T-helper 2 cell (primary cell): ENCODE data around the gene C3orf22.
"Not testable (repeated sequence)": the region's sequence is repeated elsewhere in the genome, so short reads cannot be mapped to it uniquely, and the experiment has no call there.

Experiments
- DNase-seq, 5 experiments: peaks; one replicate each; pipeline versions ENCODE4 v3.0.0 to v3.0.0-alpha.2; 2012 to 2022
- total RNA-seq, 2 donors: gene quantifications; one replicate each; lab custom pipeline; 2026; lab: John Stamatoyannopoulos, UW

Gene C3orf22
- total RNA-seq, result 0 reads per million in 2 donors

GRCh38 chr3:126558336-126559071, at the start of gene C3orf22:
C3orf22 (minus strand) TSS chr3:126558932; CDS start chr3:126553390, 5,542 bp downstream.
- DNase-seq, result no peak

DNA sequence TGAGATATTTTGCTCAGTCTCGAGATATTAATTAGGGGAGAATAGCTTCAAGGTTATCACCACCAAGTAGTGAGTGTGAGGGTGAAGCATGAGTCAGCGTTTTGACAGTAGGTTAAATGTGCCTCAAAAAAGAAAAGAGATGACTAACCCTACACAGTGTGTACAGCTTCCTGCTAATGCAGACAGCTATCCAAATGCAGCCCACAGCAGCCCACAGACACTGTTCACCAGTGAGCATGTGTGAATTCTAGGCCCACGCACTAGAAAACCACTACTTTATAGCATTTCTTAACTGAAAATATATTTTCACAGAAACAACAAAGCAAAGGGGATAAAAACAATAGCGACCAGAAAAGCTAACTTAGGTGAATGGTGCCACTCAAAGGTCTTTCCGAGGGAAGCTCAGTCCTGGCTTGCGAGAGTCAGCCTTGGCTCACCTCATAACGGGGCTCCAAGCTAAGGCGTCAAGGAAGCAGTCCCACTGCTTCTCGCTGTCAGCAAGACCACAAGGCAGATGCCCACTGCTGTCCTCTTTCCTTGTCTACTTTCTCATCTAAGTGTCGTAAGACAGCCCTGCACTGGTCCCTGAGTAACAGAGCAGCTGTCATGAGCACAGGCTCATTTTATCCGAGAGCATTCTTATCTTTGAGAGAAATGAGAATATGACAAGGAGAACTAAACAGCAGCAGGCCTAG, 48.6 kb upstream of the C3orf22 start:
- peak in 2 of 5 experiments; percentile 0 to 72 for DNase-seq

DNA sequence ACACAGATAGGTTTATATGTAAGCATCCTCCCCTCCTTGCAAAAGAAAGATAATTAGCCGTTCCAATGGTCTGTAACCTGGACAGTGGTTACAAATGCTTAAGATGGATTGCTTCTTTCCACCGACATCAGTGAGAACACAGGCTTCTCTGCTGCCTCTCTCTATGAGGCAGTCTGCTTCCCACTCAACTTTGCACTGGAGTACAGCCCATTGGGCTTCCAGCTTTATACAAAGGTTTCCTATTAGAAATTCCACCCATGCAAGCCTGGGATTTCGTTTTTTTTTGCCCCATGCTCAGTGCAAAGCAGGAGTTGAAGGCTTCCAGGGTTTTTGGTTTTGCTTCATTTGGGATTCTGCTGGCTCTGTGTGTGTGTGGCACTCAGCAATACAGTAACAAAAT, 47.3 kb upstream of the C3orf22 start:
- no peak for DNase-seq

- no peak for DNase-seq
Observed at GRCh38 chr3:126604691-126605090, 46.0 kb upstream of the C3orf22 start.

- no peak for DNase-seq
Observed at GRCh38 chr3:126599101-126599500, 40.4 kb upstream of the C3orf22 start.

- DNase-seq, result not testable (repeated sequence)
Observed at GRCh38 chr3:126595479-126595878, 36.7 kb upstream of the C3orf22 start.

GRCh38 chr3:126591515-126591914, 32.8 kb upstream of the C3orf22 start:
- DNase-seq, result peak in 1 of 5 experiments; percentile 17

DNA sequence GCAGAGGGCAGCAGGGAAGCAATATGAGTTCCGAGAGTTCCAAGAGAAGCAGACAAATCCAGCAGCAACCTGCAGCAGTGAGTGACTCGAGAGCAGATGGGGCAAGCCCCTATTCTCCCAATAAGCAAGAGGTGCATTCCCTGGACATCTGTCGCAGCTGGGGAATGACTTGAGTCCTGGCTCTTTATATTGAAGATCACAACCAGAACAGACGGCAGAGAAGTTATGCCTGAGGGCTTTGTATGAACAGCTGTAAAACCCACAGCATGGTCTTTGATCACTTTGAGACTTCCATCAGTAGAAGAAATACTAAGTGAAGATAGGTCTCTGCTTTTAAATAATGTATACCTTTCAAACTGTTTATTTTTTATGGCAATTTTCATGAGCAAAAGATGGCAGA, 23.6 kb upstream of the C3orf22 start:
- DNase-seq, result no peak

DNA sequence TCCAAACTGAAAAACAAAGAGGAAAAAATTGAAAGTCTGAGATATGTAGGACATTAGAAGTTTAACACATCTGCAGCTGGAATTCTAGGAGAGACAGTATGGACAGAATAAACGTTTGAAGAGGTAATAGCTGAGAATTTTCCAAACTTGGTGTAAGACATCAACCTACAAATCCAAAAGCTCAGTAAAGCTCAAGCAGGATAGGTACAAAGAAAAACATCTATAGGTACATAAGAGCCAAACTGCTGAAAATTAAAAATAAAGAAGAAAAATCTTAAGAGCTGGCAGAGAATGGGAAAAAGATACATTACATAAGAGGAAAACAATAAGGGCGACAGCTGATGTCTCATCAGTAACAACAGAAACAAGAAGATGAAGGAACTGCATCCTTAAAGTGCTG, 22.8 kb upstream of the C3orf22 start:
- DNase-seq, result no peak

- no peak for DNase-seq
Observed at GRCh38 chr3:126580746-126581145, 22.0 kb upstream of the C3orf22 start.

- no peak for DNase-seq
Observed at GRCh38 chr3:126578702-126579101, 20.0 kb upstream of the C3orf22 start.

DNA sequence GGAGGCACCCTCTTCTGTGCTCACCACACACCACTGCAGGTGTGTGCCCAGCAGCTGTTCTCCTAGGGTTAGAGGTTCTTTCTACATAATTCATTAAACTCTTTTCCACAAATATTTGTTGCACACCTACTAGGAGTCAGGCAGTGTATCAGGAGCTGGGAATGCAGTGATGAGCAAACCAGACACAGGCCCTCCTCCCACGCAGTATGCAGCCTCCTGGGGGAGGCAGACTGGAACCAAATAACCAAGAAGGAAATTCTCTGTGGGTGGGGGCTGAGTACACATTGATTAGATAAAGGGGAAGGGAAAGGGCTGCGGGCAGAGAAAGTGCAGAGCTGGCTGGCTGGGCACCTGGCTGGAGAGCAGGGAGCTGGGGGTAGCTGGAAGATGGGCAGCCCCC, 18.5 kb upstream of the C3orf22 start:
- no peak for DNase-seq

GRCh38 chr3:126573492-126574117, 14.9 kb upstream of the C3orf22 start:
- no peak for DNase-seq

DNA sequence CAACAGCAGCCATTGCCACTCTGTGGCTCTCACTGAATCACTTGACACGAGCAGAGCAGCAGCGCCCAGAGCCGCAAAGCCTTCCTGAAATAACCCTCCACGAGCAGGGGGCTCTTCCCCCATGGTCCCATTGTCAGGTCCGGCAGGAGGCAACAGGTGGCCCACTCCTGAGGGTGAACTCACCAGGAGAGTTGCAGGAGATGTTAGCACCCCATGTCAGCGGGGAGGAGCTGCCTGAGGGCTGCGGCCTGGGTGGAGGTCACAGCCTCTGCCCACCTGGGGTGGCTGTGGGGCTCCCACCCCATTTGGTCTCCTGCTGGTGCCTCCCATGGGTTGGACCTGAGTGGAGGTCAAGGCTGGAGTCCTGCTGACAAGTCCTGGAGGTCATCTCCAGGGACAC, 12.3 kb upstream of the C3orf22 start:
- DNase-seq, result no peak

- DNase-seq, result no peak
Observed at GRCh38 chr3:126570103-126570541, 11.4 kb upstream of the C3orf22 start.

DNA sequence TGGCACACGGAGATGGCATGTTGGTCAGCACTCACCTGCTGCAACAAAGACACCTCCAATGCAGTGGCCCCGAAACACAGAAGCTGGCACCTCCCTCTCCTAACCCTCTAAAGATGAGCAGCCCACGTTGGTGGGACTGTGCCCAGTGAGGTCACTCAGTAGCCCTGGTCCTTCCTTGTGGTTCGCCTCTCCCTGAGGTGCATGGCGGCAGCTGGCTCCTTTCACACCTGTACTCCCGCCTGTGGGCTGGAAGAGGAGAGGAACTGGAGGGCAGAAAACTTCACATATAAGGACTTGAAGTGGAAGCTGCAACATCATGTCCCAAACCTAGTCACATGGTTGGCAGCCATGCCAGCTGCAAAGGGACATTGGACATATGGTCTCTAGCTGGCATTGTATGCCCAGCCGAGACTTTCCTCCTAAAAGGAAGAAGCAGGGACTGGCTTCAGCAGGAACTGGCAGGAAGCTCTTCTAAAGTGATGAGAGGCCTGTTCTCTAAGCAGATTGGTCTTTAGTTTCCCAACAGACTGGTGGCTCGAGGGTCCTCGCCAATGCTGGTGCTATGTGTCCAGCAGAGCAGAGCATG, 10.8 kb upstream of the C3orf22 start:
- no peak for DNase-seq

GRCh38 chr3:126568776-126569342, 10.1 kb upstream of the C3orf22 start:
- DNase-seq, result no peak

- DNase-seq, result no peak
Observed at GRCh38 chr3:126567696-126568438, 9.1 kb upstream of the C3orf22 start.

- DNase-seq, result no peak
Observed at GRCh38 chr3:126562737-126563276, 4.1 kb upstream of the C3orf22 start.

GRCh38 chr3:126557761-126558160, 971 bp downstream of the C3orf22 start:
- DNase-seq, result no peak

- no peak for DNase-seq
Observed at GRCh38 chr3:126557415-126557745, 1.4 kb downstream of the C3orf22 start.
